ENCODE results near the gene CLIC1.

GRCh38 chr6:31710523-31711219, 25.7 kb downstream of the CLIC1 start:
- no peak for TF ChIP-seq POLR2A (IDR thresholded peaks at IDR 0.05)
- no peak for TF ChIP-seq CTCF (IDR thresholded peaks at IDR 0.05)
- TF ChIP-seq EP300 (IDR thresholded peaks at IDR 0.05) = no peak
- TF ChIP-seq POLR2AphosphoS5 (IDR thresholded peaks at IDR 0.05) = no peak

All from gastroesophageal sphincter (tissue), 3 donors.